ENCODE results near the gene CHSY1. TPM values are rescaled to one million over a fixed set of nuclear protein-coding genes. Genes with fewer than 3 reads are reported as not detected.

Gene CHSY1
- total RNA-seq, 2 experiments from 2014 or later = 5.8 to 6.7 TPM

DNA sequence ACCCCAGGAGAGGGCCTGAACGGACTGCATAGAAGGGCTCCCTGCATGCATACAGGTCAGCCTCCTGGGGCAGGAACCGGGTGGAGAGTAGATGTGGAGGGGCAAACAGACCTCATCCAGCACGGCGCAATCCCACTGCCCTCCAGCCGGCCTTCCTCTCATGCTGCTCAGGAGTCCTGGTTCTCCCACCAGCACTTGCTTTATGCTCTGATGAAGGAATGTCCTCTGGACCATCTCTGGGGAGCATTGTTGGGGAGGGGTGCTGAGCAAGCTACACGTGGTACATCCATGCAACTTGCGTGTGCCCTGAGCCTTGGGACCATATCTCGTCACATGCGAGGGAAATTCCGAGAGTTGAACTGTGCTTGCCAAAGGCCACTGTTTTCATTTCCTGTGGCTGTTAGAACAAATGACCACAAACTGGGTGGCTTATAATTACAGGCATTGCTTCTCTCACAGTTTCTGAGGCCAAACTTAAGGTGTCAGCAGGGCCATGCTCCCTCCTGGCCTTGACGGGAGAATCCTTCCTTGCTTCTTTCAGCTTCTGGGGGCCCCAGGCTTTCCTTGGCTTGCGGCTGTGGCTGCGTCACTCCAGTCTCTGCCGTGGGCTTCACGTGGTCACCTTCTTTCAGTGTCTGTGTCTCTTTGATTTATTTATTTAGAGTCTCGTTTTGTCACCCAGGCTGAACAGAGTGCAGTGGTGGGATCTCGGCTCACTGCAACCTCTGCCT is 13.2 kb upstream of the CHSY1 start:
- POLR2A ChIA-PET = no interaction called here
- CTCF ChIA-PET = no interaction called here
- H3K36me3 ChIP-seq (ENCODE audit: insufficient read depth, low read length) = peaks cover 3% of the 10 kb centered on the region
- Mint-ChIP-seq H3K9me3 (no peaks in the 10 kb centered on the region), H3K27ac (no peak overlapping the region), H3K4me1 (ENCODE audit: low read depth) (no peaks in the 10 kb centered on the region), H3K4me3 (no peak overlapping the region), H3K36me3 (ENCODE audit: low read depth) (peaks cover 13% of the 10 kb centered on the region), H3K27me3 (peaks cover 9% of the 10 kb centered on the region)
- no peak overlapping the region for H3K27ac ChIP-seq (ENCODE audit: low read depth in 1 of 2, low read length in 2 of 2)
- no peaks in the 10 kb centered on the region for H3K27me3 ChIP-seq (ENCODE audit: control insufficient read depth in 1 of 2, insufficient read depth in 2 of 2, low read length in 2 of 2)
- no peaks in the 10 kb centered on the region for H3K4me1 ChIP-seq (ENCODE audit: insufficient read depth, low read length)
- ATAC-seq (ENCODE audit: poor library complexity) (no peak), DNase-seq (no peak)
- H3K9me3 ChIP-seq (ENCODE audit: control insufficient read depth in 1 of 2, insufficient read depth in 1 of 2, low read length in 2 of 2) = no peaks in the 10 kb centered on the region
- intact Hi-C loops (cut with DNase I, micrococcal nuclease) = no loop called here
- H3K4me3 ChIP-seq (ENCODE audit: low read length) = no peak overlapping the region
- TF ChIP-seq, protein P1, sequence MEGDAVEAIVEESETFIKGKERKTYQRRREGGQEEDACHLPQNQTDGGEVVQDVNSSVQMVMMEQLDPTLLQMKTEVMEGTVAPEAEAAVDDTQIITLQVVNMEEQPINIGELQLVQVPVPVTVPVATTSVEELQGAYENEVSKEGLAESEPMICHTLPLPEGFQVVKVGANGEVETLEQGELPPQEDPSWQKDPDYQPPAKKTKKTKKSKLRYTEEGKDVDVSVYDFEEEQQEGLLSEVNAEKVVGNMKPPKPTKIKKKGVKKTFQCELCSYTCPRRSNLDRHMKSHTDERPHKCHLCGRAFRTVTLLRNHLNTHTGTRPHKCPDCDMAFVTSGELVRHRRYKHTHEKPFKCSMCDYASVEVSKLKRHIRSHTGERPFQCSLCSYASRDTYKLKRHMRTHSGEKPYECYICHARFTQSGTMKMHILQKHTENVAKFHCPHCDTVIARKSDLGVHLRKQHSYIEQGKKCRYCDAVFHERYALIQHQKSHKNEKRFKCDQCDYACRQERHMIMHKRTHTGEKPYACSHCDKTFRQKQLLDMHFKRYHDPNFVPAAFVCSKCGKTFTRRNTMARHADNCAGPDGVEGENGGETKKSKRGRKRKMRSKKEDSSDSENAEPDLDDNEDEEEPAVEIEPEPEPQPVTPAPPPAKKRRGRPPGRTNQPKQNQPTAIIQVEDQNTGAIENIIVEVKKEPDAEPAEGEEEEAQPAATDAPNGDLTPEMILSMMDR (IDR thresholded peaks at IDR 0.05) = no peak

- TF ChIP-seq, protein P1 (IDR thresholded peaks at IDR 0.05) = no peak
- ATAC-seq (ENCODE audit: poor library complexity) (no peak), DNase-seq (no peak)
- H3K4me1 ChIP-seq (ENCODE audit: insufficient read depth, low read length) = no peaks in the 10 kb centered on the region
- H3K9me3 Mint-ChIP-seq = no peaks in the 10 kb centered on the region
- H3K9me3 ChIP-seq (ENCODE audit: control insufficient read depth in 1 of 2, insufficient read depth in 1 of 2, low read length in 2 of 2) = no peaks in the 10 kb centered on the region
- H3K4me3 ChIP-seq (ENCODE audit: low read length) = no peak overlapping the region
- H3K4me1 Mint-ChIP-seq (ENCODE audit: low read depth) = no peaks in the 10 kb centered on the region
- H3K36me3 Mint-ChIP-seq (ENCODE audit: low read depth) = peaks cover 3% of the 10 kb centered on the region
- H3K27me3 ChIP-seq (ENCODE audit: control insufficient read depth in 1 of 2, insufficient read depth in 2 of 2, low read length in 2 of 2) = no peaks in the 10 kb centered on the region
- intact Hi-C loops (cut with DNase I, micrococcal nuclease) = no loop called here
- H3K36me3 ChIP-seq (ENCODE audit: insufficient read depth, low read length) = peaks cover under 1% of the 10 kb centered on the region
- H3K4me3 Mint-ChIP-seq = no peak overlapping the region
- peaks cover 17% of the 10 kb centered on the region for H3K27me3 Mint-ChIP-seq
- no peak overlapping the region for H3K27ac ChIP-seq (ENCODE audit: low read depth in 1 of 2, low read length in 2 of 2)
- CTCF ChIA-PET = no interaction called here
- H3K27ac Mint-ChIP-seq = no peak overlapping the region
- POLR2A ChIA-PET = no interaction called here
Measured at GRCh38 chr15:101264011-101264410, 12.2 kb upstream of the CHSY1 start.

GRCh38 chr15:101262551-101262950 is 10.7 kb upstream of the CHSY1 start:
- no peak overlapping the region for H3K27ac Mint-ChIP-seq
- Histone ChIP-seq H3K4me3 (ENCODE audit: low read length) (no peak overlapping the region), H3K4me1 (ENCODE audit: insufficient read depth, low read length) (no peaks in the 10 kb centered on the region), H3K36me3 (ENCODE audit: insufficient read depth, low read length) (no peaks in the 10 kb centered on the region), H3K9me3 (ENCODE audit: control insufficient read depth in 1 of 2, insufficient read depth in 1 of 2, low read length in 2 of 2) (no peaks in the 10 kb centered on the region), H3K27ac (ENCODE audit: low read depth in 1 of 2, low read length in 2 of 2) (no peak overlapping the region), H3K27me3 (ENCODE audit: control insufficient read depth in 1 of 2, insufficient read depth in 2 of 2, low read length in 2 of 2) (peaks cover 0 to 5% of the 10 kb centered on the region in 2 experiments)
- H3K27me3 Mint-ChIP-seq = peaks cover 26% of the 10 kb centered on the region
- no peaks in the 10 kb centered on the region for H3K9me3 Mint-ChIP-seq
- TF ChIP-seq, protein P1 (IDR thresholded peaks at IDR 0.05) = no peak
- CTCF ChIA-PET = no interaction called here
- no peaks in the 10 kb centered on the region for H3K36me3 Mint-ChIP-seq (ENCODE audit: low read depth)
- ATAC-seq (ENCODE audit: poor library complexity) = no peak
- H3K4me1 Mint-ChIP-seq (ENCODE audit: low read depth) = peaks cover 5% of the 10 kb centered on the region
- intact Hi-C loops (cut with DNase I, micrococcal nuclease) = no loop called here
- no peak for DNase-seq
- no peak overlapping the region for H3K4me3 Mint-ChIP-seq
- POLR2A ChIA-PET = no interaction called here
